Loucy (cell line): ENCODE data around the gene HEPACAM2.

Experiments used
- H2AFZ ChIP-seq: fragments of 200-600 bp; sonication (generic); 2 replicates; pipeline ENCODE4 v1.6.0; 2016; ENCODE audit warnings: antibody characterized with exemption, mild to moderate bottlenecking, low read length, moderate library complexity
- H3F3A ChIP-seq: fragments of 200-600 bp; 2 replicates; pipeline ENCODE4 v1.6.0; 2016; ENCODE audit warnings: antibody characterized with exemption, low read depth, mild to moderate bottlenecking
- H3K27me3 ChIP-seq: fragments of 200-600 bp; sonication (generic); 2 replicates; pipeline ENCODE4 v1.6.1; 2014; ENCODE audit warnings: low read length, mild to moderate bottlenecking; ENCODE audit not compliant: insufficient read depth, poor library complexity, severe bottlenecking
- H3K36me3 ChIP-seq: fragments of 200-600 bp; sonication (generic); 2 replicates; pipeline ENCODE4 v1.6.1; 2016; ENCODE audit warnings: low read length; ENCODE audit not compliant: insufficient read depth
- H3K4me1 ChIP-seq: fragments of 200-600 bp; sonication (generic); 2 replicates; pipeline ENCODE4 v1.5.1; 2014; ENCODE audit warnings: low read length, mild to moderate bottlenecking; ENCODE audit not compliant: insufficient read depth, poor library complexity, severe bottlenecking
- H3K4me2 ChIP-seq: fragments of 200-600 bp; sonication (generic); 2 replicates; pipeline ENCODE4 v1.6.0; 2014; ENCODE audit warnings: antibody characterized with exemption, low read length, low read depth, mild to moderate bottlenecking; ENCODE audit not compliant: poor library complexity, severe bottlenecking
- H3K4me3 ChIP-seq: fragments of 200-600 bp; sonication (generic); 2 replicates; pipeline ENCODE4 v1.5.1; 2014; ENCODE audit warnings: low read length, mild to moderate bottlenecking, mixed read lengths; ENCODE audit not compliant: poor library complexity, severe bottlenecking
- H3K79me2 ChIP-seq: fragments of 200-600 bp; sonication (generic); 2 replicates; pipeline ENCODE4 v1.6.1; 2014; ENCODE audit warnings: low read length; ENCODE audit not compliant: insufficient read depth
- H3K9ac ChIP-seq: fragments of 200-600 bp; sonication (generic); 2 replicates; pipeline ENCODE4 v1.6.0; 2014; ENCODE audit warnings: mild to moderate bottlenecking, low read depth, low read length, moderate library complexity; ENCODE audit not compliant: poor library complexity, severe bottlenecking
- H3K9me2 ChIP-seq: fragments of 200-600 bp; sonication (generic); replicated peaks from 2 replicates; pipeline ENCODE4 v1.6.1; 2016; ENCODE audit warnings: low read depth, low read length, mixed read lengths
- H3K9me3 ChIP-seq: fragments of 200-600 bp; sonication (generic); 2 replicates; pipeline ENCODE4 v1.6.1; 2014; ENCODE audit warnings: mild to moderate bottlenecking, antibody characterized with exemption, low read length, low read depth; ENCODE audit not compliant: insufficient read depth
- H4K20me1 ChIP-seq: fragments of 200-600 bp; sonication (generic); 2 replicates; pipeline ENCODE4 v1.6.0; 2014; ENCODE audit warnings: antibody characterized with exemption, low read length, mild to moderate bottlenecking; ENCODE audit not compliant: insufficient read depth, poor library complexity, severe bottlenecking
- EZH2phosphoT487 ChIP-seq: fragments of 200-600 bp; IDR thresholded peaks from 2 replicates; pipeline ENCODE4 v1.6.1; 2018; ENCODE audit warnings: antibody characterized with exemption, mild to moderate bottlenecking, moderate library complexity, borderline replicate concordance
- TF ChIP-seq, protein P1 (sequence below): fragments of 200-600 bp; sonication (generic); conservative IDR thresholded peaks from 2 replicates; pipeline ENCODE4 v1.5.1; 2014; ENCODE audit warnings: mild to moderate bottlenecking, antibody characterized with exemption, low read length

Gene HEPACAM2

DNA sequence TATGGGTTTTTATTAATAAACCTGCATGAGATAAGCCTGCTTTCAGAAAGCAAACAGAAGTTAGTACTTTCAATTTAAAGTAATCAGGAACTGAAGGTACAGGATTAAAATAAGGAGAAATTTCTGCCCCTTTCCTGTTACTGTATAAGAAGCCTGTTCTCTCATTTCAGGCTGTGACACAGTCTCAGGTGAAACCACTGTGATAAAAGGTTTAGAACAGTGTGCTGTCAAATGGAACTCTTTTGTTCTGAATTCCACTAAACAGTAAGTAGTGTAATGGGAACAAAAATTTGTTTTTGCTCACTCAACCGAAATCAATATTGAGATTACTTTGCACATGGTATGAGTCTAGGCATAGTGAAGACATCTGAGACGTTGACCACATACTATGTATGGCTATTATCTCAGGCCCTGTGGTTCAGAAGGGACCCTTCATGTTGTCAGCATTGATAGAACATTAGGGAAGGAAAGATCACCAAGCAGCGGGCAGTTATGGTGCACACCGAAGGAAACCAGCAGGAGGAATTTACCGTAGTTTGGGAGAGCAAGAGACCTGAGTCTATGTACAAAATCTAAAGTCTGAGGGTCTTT is 14.9 kb downstream of the HEPACAM2 start:
- TF ChIP-seq, protein P1, sequence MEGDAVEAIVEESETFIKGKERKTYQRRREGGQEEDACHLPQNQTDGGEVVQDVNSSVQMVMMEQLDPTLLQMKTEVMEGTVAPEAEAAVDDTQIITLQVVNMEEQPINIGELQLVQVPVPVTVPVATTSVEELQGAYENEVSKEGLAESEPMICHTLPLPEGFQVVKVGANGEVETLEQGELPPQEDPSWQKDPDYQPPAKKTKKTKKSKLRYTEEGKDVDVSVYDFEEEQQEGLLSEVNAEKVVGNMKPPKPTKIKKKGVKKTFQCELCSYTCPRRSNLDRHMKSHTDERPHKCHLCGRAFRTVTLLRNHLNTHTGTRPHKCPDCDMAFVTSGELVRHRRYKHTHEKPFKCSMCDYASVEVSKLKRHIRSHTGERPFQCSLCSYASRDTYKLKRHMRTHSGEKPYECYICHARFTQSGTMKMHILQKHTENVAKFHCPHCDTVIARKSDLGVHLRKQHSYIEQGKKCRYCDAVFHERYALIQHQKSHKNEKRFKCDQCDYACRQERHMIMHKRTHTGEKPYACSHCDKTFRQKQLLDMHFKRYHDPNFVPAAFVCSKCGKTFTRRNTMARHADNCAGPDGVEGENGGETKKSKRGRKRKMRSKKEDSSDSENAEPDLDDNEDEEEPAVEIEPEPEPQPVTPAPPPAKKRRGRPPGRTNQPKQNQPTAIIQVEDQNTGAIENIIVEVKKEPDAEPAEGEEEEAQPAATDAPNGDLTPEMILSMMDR: no peak
- no peak for TF ChIP-seq EZH2phosphoT487
- no peaks in the 10 kb centered on the region for H3K36me3 ChIP-seq
- no peaks in the 10 kb centered on the region for H3K4me1 ChIP-seq
- H3F3A ChIP-seq: no peaks in the 10 kb centered on the region
- no peaks in the 10 kb centered on the region for H3K9me3 ChIP-seq
- H2AFZ ChIP-seq: no peak overlapping the region
- H3K9ac ChIP-seq: no peak overlapping the region
- H3K79me2 ChIP-seq: no peaks in the 10 kb centered on the region
- no peak overlapping the region for H3K4me3 ChIP-seq
- H3K27me3 ChIP-seq: peaks cover 12% of the 10 kb centered on the region
- H4K20me1 ChIP-seq: no peaks in the 10 kb centered on the region
- no peaks in the 10 kb centered on the region for H3K9me2 ChIP-seq
- no peak overlapping the region for H3K4me2 ChIP-seq

DNA sequence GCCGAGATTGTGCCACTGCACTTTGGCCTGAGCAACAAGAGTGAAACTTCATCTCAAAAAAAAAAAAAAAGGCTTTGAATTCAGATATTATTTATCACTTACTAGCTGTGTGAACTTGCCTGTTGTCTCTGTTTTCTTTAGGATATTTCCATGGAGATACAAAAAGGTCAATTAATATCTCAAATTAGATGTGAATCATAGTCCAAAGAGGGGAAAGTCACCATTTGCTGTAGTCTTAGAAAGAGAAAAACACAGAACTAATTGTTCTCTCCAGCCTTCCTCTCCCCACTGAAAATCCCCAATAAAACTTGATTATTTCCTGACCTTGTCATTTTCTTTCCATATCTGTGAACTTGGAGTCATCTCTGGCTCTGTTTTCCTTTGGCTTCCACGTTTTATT is 21.2 kb downstream of the HEPACAM2 start:
- Histone ChIP-seq H3K9me2 (no peaks in the 10 kb centered on the region), H3K36me3 (no peaks in the 10 kb centered on the region), H2AFZ (no peak overlapping the region), H3K27me3 (peaks cover 12% of the 10 kb centered on the region), H3K4me1 (no peaks in the 10 kb centered on the region), H3F3A (no peaks in the 10 kb centered on the region), H4K20me1 (no peaks in the 10 kb centered on the region), H3K4me2 (no peak overlapping the region), H3K9ac (no peak overlapping the region), H3K9me3 (no peaks in the 10 kb centered on the region), H3K4me3 (no peak overlapping the region), H3K79me2 (no peaks in the 10 kb centered on the region)
- no peak for TF ChIP-seq EZH2phosphoT487
- TF ChIP-seq, protein P1: no peak

DNA sequence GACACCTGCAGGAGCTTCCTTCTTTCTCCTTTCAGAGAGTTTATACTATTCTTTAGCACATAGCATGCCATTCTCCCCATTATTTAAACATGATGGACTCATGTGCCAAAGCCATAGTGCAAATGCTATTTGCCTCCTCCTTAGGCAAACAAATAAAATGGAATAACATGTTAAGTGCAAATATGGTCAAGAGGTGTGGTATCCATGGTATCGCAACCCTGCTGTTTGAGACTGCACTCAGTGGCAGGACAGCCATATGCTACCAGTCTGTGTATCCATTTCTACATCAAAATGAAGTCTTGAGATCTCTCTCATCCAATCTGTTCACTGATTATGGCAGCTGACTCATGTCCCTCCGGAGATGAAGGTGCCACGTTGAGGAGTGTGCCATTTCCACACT is 22.8 kb downstream of the HEPACAM2 start:
- Histone ChIP-seq H3K4me3 (no peak overlapping the region), H3K9me2 (no peaks in the 10 kb centered on the region), H3K9me3 (no peaks in the 10 kb centered on the region), H3K79me2 (no peaks in the 10 kb centered on the region), H3K27me3 (peaks cover 12% of the 10 kb centered on the region), H3K4me2 (no peak overlapping the region), H4K20me1 (no peaks in the 10 kb centered on the region), H2AFZ (no peak overlapping the region), H3F3A (no peaks in the 10 kb centered on the region), H3K4me1 (no peaks in the 10 kb centered on the region), H3K9ac (no peak overlapping the region), H3K36me3 (no peaks in the 10 kb centered on the region)
- TF ChIP-seq EZH2phosphoT487: no peak
- TF ChIP-seq, protein P1: no peak
